AG04449 (cell line): ENCODE measurements around the gene PRKACB.

Source experiments
- CTCF ChIA-PET: fragments of 350-600 bp; formaldehyde crosslinking; extraction: SDS; loops from one replicate; lab custom pipeline; 2021; ENCODE audit warnings: antibody characterized with exemption; lab: Yijun Ruan, JAX
- POLR2A ChIA-PET: fragments of 400-600, 350-600 bp; formaldehyde crosslinking; extraction: SDS; loops from one replicate; lab custom pipeline; 2020; ENCODE audit warnings: antibody characterized with exemption, inconsistent platforms; lab: Yijun Ruan, JAX
- DNase-seq: peaks from one replicate; pipeline ENCODE4 v3.0.0-alpha.2; 2010; ENCODE audit warnings: low read depth, low spot score
- H3K4me3 ChIP-seq: 2 replicates; pipeline ENCODE4 v1.5.1; 2011; ENCODE audit warnings: low read depth, mild to moderate bottlenecking, control low read depth, low read length
- TF ChIP-seq, protein P1 (sequence below): IDR thresholded peaks from one replicate; pipeline ENCODE4 v1.5.1; 2011; ENCODE audit warnings: mild to moderate bottlenecking, moderate library complexity, low read length, control low read depth, inconsistent platforms; ENCODE audit not compliant: insufficient read depth; ENCODE audit errors: missing control alignments

The PRKACB gene

DNA sequence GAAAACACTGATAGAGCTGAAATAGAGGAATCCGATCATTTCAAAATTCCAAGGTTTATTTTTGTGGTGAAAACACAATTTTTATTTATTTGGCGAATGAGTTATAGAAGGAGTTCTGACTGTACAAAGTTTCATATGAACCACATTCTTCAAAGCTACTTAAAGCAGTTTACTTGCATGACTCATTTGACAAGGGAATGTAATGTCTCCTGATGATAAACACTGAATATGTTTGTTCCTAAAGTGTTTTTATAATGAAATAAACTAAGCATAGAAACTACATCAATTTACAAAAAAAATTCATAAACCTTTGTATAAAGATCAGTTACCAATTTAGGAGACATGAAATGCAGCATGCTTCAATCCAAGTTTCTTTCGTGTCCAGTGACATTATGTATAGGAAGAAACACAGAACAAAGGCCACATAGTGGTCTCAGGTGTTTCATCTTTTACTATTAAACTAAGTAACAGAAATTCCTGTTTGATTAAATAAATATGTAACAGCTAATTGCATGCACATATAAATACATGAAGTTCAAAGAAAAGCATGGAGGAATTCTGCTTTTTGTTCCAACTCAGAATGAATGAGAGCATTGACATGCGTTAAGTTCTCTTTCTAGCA, 2.5 kb downstream of the PRKACB start:
- DNase-seq: no peak
- TF ChIP-seq, protein P1, sequence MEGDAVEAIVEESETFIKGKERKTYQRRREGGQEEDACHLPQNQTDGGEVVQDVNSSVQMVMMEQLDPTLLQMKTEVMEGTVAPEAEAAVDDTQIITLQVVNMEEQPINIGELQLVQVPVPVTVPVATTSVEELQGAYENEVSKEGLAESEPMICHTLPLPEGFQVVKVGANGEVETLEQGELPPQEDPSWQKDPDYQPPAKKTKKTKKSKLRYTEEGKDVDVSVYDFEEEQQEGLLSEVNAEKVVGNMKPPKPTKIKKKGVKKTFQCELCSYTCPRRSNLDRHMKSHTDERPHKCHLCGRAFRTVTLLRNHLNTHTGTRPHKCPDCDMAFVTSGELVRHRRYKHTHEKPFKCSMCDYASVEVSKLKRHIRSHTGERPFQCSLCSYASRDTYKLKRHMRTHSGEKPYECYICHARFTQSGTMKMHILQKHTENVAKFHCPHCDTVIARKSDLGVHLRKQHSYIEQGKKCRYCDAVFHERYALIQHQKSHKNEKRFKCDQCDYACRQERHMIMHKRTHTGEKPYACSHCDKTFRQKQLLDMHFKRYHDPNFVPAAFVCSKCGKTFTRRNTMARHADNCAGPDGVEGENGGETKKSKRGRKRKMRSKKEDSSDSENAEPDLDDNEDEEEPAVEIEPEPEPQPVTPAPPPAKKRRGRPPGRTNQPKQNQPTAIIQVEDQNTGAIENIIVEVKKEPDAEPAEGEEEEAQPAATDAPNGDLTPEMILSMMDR: no peak
- ChIA-PET POLR2A (interaction anchor here (0.6 kb wide), 1 partner anchor 235 kb away, joined by 4 read pairs; no protein-coding TSS in a partner anchor), CTCF (interaction anchor here (1.0 to 10.9 kb wide), 4 partner anchors 18 to 626 kb away, joined by 3 to 255 read pairs (median 10); no protein-coding TSS in a partner anchor)
- no peak overlapping the region for H3K4me3 ChIP-seq

- CTCF ChIA-PET: interaction anchor here (0.6 to 2.8 kb wide), 6 partner anchors 9 to 294 kb away, joined by 3 to 11 read pairs (median 4); no protein-coding TSS in a partner anchor
- DNase-seq: no peak
- H3K4me3 ChIP-seq: no peak overlapping the region
- TF ChIP-seq, protein P1: no peak
- POLR2A ChIA-PET: no interaction called here
Observed at GRCh38 chr1:84148758-84149157, 4.7 kb downstream of the PRKACB start.

DNA sequence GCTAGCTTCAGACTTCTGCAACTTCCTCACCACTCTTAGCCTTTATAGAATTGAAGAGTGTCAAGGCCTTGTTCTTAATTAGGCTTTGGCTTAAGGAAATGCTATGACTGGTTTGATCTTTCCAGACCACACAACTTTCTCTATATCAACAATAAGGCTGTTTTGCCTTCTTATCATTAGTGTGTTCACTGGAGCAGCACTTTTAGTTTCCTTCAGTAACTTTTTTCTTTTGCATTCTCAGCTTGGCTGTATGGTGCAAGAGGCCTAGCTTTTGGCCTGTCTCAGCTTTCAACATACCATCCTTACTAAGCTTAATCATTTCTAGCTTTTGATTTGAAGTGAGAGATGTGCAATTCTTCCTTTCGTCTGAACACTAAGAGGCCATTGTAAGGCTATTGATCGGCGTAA, 8.6 kb downstream of the PRKACB start:
- H3K4me3 ChIP-seq: no peak overlapping the region
- ChIA-PET CTCF (interaction anchor here (2.0 to 3.0 kb wide), 3 partner anchors 11 to 620 kb away, joined by 5 to 7 read pairs (median 7); no protein-coding TSS in a partner anchor), POLR2A (no interaction called here)
- TF ChIP-seq, protein P1: no peak
- DNase-seq: no peak

GRCh38 chr1:84155517-84155916, 11.4 kb downstream of the PRKACB start:
- ChIA-PET CTCF (interaction anchor here (1.0 to 1.2 kb wide), 2 partner anchors 9 to 277 kb away, joined by 4 to 5 read pairs; no protein-coding TSS in a partner anchor), POLR2A (no interaction called here)
- TF ChIP-seq, protein P1: no peak

GRCh38 chr1:84156210-84156621, 12.1 kb downstream of the PRKACB start:
- POLR2A ChIA-PET: no interaction called here
- CTCF ChIA-PET: interaction anchor here (1.0 to 1.2 kb wide), 2 partner anchors 9 to 277 kb away, joined by 4 to 5 read pairs; no protein-coding TSS in a partner anchor

More at GRCh38 chr1:84155517-84155916, 11.4 kb downstream of the PRKACB start:
- DNase-seq: no peak
- no peak overlapping the region for H3K4me3 ChIP-seq

More at GRCh38 chr1:84156210-84156621, 12.1 kb downstream of the PRKACB start:
- no peak overlapping the region for H3K4me3 ChIP-seq
- DNase-seq: peak; percentile 44
- TF ChIP-seq, protein P1: no peak
